Measurements from ENCODE around the gene POLQ.
A peak's percentile ranks its signal among the peaks of the same experiment; 100 is the strongest.
"Not testable (repeated sequence)": the region's sequence is repeated elsewhere in the genome, so short reads cannot be mapped to it uniquely, and the experiment has no call there.

The POLQ gene

DNA sequence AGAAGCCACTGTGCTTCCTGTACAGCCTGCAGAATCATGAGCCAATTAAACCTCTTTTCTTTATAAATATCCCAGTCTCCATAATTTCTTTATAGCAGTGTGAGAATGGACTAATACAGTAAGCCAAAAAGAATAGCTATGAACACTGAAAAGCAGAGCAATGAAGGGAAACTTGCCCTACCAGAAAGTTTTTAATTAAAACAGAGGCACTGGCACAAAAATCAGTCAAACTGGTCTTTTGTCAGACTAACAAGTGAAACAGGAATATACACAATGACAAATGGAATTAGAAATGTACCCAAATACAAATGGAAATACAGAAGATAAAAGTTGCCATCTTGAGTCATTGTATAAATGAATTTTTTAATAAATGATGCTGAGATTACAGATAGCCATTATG, 40.5 kb downstream of the POLQ start:
- no peak for DNase-seq

GRCh38 chr3:121504618-121505017, 41.2 kb downstream of the POLQ start:
- DNase-seq, result no peak

DNA sequence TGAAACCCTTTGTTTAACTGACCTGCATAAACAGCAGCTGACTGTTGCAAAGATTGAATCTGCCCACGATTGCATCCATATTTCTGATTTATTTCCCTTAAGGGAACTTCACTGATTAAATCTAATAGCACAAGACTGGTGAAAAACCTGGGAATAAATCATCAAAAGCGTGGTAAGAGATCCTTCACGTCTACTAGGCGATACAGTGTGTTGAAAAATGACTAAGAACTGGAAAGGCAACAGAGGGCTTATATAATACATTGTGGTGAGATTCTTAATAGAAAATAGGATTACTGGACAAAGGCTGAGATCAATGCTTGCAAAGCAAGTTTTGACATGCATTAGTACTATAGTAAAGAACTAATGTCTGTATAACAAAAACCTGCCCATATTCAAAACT, 49.0 kb downstream of the POLQ start:
- DNase-seq, result no peak

DNA sequence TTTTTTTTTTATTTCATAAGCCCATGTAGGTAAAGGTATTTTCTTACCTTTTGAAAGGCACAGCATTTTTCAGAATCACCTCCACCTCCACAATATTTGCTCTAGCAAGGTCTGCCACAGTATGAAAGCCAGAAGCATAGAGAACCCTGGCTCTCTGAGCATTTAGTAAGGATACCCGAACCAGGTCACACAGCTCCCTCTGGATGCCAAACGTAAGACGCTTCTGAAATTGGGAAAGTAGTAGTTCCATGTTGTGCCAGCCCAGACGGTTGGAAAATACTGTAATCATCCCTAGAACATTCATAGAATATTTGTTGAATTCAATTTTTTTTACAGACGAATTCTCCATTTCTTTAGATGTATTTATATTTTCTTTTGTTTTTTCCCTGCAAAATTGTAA, 52.4 kb downstream of the POLQ start:
- DNase-seq, result no peak

DNA sequence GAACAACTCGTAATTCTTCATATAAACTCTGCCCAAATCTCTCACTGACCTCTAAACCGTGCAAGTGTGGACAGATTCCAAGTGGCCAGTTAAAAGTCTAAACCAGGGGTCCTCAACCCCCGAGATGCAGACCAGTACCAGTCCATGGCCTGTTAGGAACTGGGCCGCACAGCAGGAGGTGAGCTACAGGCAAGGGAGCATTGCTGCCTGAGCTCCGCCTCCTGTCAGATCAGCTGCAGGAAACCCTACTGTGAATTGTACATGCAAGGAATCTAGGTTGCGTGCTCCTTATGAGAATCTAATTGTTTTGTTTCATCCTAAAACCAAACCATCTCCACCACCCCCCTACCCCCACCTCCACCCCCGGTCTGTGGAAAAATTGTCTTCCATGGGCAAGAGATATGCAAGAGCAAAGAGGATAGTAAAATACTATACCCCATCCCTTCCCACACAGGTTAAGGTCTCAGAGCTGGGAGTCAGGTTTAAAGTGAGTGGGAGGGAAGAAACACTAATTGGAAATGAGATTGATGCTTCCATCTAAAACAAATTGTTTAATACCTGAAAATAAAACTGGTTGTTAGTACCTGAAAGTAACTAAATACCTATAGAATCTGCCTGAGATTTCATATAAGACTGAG, 54.0 kb downstream of the POLQ start:
- no peak for DNase-seq

- DNase-seq, result no peak
Measured at GRCh38 chr3:121490161-121490560, 55.6 kb downstream of the POLQ start.

GRCh38 chr3:121488628-121489027, 57.2 kb downstream of the POLQ start:
- no peak for DNase-seq

GRCh38 chr3:121483290-121483689, 62.5 kb downstream of the POLQ start:
- DNase-seq, result no peak

DNA sequence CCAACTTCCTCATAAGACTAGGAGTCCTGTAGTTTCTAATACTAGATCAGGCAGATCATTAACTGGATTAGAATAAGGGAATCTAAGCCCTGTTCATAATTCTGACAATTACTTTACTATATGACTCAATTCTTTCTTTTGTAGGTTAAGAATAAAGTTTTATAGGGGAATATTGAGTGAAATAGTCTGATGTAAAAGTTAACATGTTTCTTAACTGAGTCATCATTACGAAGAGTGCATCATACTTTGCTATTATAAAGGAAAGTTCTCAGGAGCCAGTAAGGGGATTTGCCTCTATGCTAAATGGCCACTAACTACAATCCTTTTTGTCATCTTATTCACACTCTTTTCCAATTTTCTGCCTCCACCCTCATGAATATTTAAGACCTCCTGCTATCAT, 63.1 kb downstream of the POLQ start:
- no peak for DNase-seq

- DNase-seq, result no peak
Measured at GRCh38 chr3:121481106-121481880, 64.5 kb downstream of the POLQ start.

DNA sequence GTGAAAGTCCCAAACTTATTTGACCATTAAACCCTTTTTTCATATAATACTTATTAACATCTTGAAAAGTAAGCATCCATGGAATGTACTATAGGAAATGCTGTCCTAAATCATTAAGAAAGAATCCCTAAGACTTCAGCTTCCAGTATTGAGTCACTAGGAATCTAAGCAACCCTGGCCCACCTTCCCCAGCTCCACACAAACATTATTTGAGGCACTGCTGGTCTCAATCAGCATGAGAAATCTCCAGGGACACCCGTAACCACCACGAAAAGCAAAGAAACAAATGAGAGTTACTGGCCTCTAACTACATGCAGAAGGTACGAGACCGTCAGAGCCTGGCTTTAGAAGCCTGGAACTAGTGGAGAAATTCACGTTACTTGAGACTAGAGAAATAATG, 68.2 kb downstream of the POLQ start:
- DNase-seq, result no peak

GRCh38 chr3:121473001-121473400, 72.8 kb downstream of the POLQ start:
- DNase-seq, result no peak

DNA sequence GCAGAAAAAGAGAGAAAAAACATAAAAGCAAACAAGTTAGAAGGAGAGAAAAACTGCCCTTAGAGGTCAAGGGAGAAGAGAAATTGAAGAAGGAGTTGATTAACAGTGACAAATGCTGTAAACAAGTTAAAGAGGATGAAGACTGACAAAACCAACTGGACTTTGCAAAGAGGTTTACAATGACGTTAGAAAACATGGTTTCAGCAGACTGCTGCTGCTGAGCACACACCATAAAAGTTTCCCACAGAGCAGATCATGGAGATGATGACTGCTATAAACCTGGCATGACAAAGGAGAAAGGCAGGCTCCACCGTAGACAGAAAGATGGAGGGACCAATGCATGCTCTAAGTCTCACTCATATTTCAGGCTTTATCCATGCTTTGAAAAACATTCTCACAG, 78.7 kb downstream of the POLQ start:
- no peak for DNase-seq

GRCh38 chr3:121463745-121464144, 82.0 kb downstream of the POLQ start:
- DNase-seq, result no peak

- DNase-seq, result no peak
Measured at GRCh38 chr3:121462565-121462964, 83.2 kb downstream of the POLQ start.

GRCh38 chr3:121451752-121452151, 94.0 kb downstream of the POLQ start:
- DNase-seq, result not testable (repeated sequence)

DNA sequence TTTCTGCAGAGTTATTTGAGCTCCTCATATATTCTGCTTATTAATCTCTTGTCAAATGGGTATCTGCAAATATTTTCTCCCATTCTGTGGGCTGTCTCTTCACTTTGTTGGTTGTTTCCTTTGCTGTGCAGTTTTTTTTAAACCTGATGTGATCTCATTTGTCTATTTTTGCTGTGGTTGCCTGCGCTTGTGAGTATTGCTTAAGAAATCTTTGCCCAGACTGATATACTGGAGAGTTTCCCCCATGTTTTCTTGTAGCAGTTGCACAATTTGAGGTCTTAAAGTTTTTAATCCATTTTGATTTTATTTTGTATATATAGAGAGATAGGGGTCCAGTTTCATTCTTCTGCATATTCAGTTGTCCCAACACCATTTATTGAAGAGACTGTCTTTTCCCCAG, 102.3 kb downstream of the POLQ start:
- no peak for DNase-seq

DNA sequence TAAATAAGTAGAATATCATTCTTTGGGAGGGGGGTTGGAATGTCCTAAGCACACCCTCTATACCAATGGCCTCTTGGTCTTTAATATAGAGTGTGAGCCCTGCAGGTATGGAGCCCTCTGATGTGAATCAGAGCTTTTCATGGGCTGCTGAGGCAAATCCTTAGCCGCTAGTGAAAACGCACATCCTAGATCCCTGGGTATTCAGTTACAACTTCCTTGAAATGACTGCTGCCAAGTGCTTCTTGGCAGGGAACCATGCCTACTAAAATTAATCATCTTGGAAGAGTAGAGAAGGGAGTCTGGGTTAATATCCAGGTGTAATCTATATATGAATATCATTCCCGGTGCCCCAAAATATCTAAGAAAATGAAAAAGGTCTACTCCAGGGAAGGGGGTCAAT, 109.1 kb downstream of the POLQ start:
- no peak for DNase-seq

DNA sequence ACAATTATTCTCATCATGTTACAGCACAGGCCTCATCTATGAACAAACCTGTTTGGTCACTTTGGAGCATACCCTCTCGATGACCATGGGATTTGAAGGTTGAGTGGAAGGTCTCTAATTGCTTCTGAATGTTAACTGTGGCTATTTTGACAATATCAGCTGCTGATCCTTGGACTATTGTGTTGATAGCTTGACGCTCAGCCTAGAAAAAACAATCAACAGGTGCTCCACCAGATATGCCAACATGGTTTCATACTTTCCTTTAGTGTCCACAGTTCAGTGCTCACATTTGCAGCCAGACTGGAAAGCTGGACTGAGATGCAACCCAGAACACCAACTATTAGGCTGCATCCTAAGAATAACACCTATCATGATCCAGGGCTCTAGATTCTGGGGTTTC, 109.7 kb downstream of the POLQ start:
- DNase-seq, result no peak

GRCh38 chr3:121431726-121432517, 113.9 kb downstream of the POLQ start:
- DNase-seq, result peak; percentile 34

DNA sequence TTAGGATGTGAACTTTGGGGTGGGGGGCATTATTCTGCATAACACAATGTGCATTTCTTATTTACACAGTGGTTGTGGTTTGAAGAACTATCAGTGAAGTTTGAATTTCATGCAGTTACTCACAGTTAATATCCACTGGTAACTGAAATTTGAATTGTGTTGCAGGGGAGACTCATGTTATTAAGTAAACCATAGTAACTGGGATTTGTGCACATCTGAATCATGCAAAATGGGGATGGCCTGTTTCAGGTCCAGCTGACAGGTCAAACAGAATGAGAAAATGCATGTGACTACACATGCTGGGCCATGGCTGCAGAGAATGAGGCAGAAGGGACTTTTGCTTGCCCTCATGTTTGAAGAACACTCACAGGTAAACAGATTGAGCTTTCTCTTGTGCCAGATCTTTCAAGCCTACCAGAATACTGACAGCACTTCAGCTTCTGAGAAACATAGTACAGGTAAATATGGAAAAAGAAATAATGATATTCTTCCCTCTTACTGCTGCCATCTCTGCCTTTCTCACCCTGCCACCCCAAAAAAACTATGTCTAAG, 115.0 kb downstream of the POLQ start:
- DNase-seq, result no peak

DNA sequence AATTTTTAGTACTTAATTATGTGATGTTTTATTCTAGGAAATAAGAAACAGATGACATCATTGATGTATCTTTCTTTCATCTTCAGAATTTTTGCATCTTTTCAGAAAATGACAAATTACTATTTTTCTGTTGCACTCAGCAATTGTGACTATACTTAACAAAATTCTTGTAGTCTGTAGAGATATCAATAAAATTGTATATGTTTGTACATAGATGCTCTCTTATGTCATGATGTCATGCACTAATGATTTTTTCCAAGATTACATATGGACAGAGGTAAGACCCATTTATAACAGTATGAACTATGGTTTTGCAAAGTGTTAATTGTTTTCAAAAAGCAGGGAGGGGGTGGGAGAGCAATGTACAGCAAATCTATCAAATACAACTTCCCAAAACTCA, 121.2 kb downstream of the POLQ start:
- no peak for DNase-seq

DNA sequence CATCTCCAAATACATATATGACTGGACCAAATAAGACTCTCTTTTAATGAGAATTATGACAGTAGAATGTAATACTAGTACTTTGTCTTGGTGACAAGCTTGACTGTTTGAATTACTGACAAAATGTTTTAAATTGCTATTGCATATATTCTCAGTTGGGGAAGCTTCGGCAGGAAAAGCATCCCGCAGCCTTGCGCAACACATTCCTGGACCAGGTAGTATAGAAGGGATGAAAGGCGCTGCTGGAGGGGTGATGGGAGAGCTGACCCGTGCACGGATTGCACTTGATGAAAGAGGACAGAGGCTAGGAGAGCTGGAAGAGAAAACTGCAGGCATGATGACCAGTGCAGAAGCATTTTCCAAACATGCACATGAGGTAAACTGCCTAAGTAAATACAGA, 127.6 kb downstream of the POLQ start:
- no peak for DNase-seq

DNA sequence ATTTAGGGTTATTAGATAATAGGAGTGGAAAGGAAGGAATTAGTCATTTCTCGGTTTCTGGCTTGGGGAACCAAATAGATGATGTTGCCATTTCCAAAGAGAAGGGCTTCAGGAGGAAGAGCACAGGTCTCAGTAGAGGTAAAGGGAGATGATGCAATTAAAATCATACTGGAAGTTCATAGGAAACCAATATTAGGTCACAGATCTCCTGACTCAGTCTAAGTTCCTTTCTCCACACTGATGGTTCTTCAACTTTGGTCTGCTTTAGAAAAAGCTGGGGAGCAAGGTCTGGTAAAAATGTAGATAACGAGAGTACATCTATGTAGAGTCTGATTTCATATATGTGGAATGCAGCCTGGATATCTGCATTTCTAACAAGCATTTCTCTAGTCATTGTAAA, 130.9 kb downstream of the POLQ start:
- no peak for DNase-seq

All from stimulated activated CD4-positive, alpha-beta T cell treated with anti-CD3 and anti-CD28 coated beads, Interleukin-1b, Interleukin-23, amount 100 ng/mL, for 48 hours (primary cell).